ENCODE data around the gene C1orf159. TPM values are rescaled to one million over a fixed set of nuclear protein-coding genes. Genes with fewer than 3 reads are reported as not detected.
"Not testable (repeated sequence)": the region's sequence is repeated elsewhere in the genome, so short reads cannot be mapped to it uniquely, and the experiment has no call there.

Gene C1orf159
- total and polyA plus RNA-seq, 9 of the 15 experiments (the other 6 are each of a cell fraction or from before 2014, with no cell fraction given) = 0.28 to 54.9 (median 10.6) TPM

DNA sequence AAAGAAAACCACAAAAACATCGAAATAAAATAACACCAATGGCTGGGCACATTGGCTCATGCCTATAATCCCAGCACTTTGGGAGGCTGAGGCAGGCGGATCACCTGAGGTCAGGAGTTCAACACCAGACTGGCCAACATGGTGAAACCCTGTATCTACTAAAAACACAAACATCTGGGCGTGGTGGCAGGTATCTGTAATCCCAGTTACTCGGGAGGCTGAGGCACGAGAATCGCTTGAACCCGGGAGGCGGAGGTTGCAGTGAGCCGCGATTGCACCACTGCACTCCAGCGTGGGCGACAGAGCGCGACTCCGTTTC, 58.2 kb downstream of the C1orf159 start:
- Histone ChIP-seq H3K4me1 (replicated peaks in 1 of 2; ENCODE audit: control insufficient read depth in 2 of 2, insufficient read depth in 2 of 2, low read length in 2 of 2) (peaks cover 31 to 78% of the 10 kb centered on the region in 2 experiments), H3K36me3 (ENCODE audit: control insufficient read depth, insufficient read depth, low read length) (peaks cover 29% of the 10 kb centered on the region), H3K4me2 (ENCODE audit: insufficient read depth, low read length) (peak overlapping the region; percentile 90; the same call in 1 of the 2 replicates)
- FAIRE-seq; DNase-seq (ENCODE audit: extremely low read depth in 1 of 4, low spot score in 3 of 4); CTCF ChIA-PET (ENCODE audit: low intra/inter-chr PET ratio); H3K9ac ChIP-seq (ENCODE audit: insufficient read depth in 1 of 2, low read depth in 2 of 2, low read length in 2 of 2); BruUV-seq (replicated peaks); H2AFZ ChIP-seq (ENCODE audit: low read depth, low read length); H3K4me3 ChIP-seq; H3K79me2 ChIP-seq (ENCODE audit: control insufficient read depth, insufficient read depth, low read length); H4K20me1 ChIP-seq (replicated peaks; ENCODE audit: control insufficient read depth, insufficient read depth, low read length); ATAC-seq; in situ Hi-C loops (cut with MboI); intact Hi-C loops (cut with micrococcal nuclease); H3K27ac ChIP-seq (ENCODE audit: extremely low read depth, low read depth, low read length); H3K27me3 ChIP-seq (ENCODE audit: control insufficient read depth in 2 of 2, insufficient read depth in 2 of 2, low read length in 2 of 2); H3K9me3 ChIP-seq (replicated peaks; ENCODE audit: control insufficient read depth, insufficient read depth, low read depth, low read length); H3K9me1 ChIP-seq (ENCODE audit: control insufficient read depth, insufficient read depth, low read length); TF ChIP-seq CEBPG (CRISPR knock-in tag; IDR thresholded peaks at IDR 0.05): not testable (repeated sequence)
- 13% methylated on average over 15 of the region's 15 CpGs for WGBS (ENCODE audit: insufficient coverage, low coverage, missing lambda C conversion rate)
- TF ChIP-seq CBFA2T3 (IDR thresholded peaks at IDR 0.05) = peak; percentile 59
- peak; percentile 27; the same call in 1 of the 2 replicates for TF ChIP-seq ARID1B (IDR thresholded peaks at IDR 0.05)
- TF ChIP-seq CEBPG (tag; conservative IDR thresholded peaks at IDR 0.05 in 1 of 2, IDR thresholded peaks at IDR 0.05 in 1 of 2) = peak; percentile 21 to 76; a peak in 2 of 4 replicates
- peak; percentile 64 for TF ChIP-seq CEBPB (tag; IDR thresholded peaks at IDR 0.05)
- 0 out of 2 replicates have a peak, but pooled peaks have one; percentile 23 for TF ChIP-seq RHOXF2B (CRISPR knock-in tag; conservative IDR thresholded peaks at IDR 0.05)
- TF ChIP-seq EGR1 (conservative IDR thresholded peaks at IDR 0.05) = peak; percentile 41
- POLR2A ChIA-PET = interaction anchor here (1.1 to 1.2 kb wide), 2 partner anchors 14 to 27 kb away, joined by 3 read pairs; no protein-coding TSS in a partner anchor
